Fibroblast of mammary gland (primary cell): ENCODE data around the gene SCCPDH.
"Not testable (repeated sequence)": the region's sequence is repeated elsewhere in the genome, so short reads cannot be mapped to it uniquely, and the experiment has no call there.

Experiments
- DNase-seq: peaks from one replicate; pipeline ENCODE4 v3.0.0-alpha.2; 2010; ENCODE audit warnings: low read depth
- H3K4me3 ChIP-seq: 2 replicates; pipeline ENCODE4 v1.5.1; 2011; ENCODE audit warnings: low read depth, mild to moderate bottlenecking, low read length, moderate library complexity; ENCODE audit not compliant: control insufficient read depth
- TF ChIP-seq, protein P1 (sequence below): conservative IDR thresholded peaks from 2 replicates; pipeline ENCODE4 v1.5.1; 2011; ENCODE audit warnings: low read depth, low read length, inconsistent platforms; ENCODE audit not compliant: control insufficient read depth, insufficient read depth

SCCPDH gene

DNA sequence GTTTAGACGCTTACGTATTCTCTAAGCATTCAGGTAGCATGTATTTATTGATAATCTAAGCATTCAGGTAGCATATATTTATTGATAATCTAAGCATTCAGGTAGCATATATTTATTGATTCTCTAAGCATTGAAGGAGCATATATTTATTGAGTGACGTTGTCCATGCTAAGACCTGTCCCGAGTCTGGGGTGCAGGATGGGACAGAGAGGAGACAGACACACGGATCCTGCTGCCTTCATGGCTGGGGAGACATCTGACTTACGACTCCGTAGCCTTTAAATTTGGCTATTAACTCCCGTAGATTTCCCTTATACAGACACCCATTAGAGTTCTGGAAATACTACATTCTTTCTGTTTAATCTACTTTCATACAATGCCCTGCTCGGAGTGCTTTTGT, 982 bp downstream of the SCCPDH start:
- no peak for DNase-seq
- TF ChIP-seq, protein P1, sequence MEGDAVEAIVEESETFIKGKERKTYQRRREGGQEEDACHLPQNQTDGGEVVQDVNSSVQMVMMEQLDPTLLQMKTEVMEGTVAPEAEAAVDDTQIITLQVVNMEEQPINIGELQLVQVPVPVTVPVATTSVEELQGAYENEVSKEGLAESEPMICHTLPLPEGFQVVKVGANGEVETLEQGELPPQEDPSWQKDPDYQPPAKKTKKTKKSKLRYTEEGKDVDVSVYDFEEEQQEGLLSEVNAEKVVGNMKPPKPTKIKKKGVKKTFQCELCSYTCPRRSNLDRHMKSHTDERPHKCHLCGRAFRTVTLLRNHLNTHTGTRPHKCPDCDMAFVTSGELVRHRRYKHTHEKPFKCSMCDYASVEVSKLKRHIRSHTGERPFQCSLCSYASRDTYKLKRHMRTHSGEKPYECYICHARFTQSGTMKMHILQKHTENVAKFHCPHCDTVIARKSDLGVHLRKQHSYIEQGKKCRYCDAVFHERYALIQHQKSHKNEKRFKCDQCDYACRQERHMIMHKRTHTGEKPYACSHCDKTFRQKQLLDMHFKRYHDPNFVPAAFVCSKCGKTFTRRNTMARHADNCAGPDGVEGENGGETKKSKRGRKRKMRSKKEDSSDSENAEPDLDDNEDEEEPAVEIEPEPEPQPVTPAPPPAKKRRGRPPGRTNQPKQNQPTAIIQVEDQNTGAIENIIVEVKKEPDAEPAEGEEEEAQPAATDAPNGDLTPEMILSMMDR: no peak
- peak overlapping the region; percentile 78 for H3K4me3 ChIP-seq

DNA sequence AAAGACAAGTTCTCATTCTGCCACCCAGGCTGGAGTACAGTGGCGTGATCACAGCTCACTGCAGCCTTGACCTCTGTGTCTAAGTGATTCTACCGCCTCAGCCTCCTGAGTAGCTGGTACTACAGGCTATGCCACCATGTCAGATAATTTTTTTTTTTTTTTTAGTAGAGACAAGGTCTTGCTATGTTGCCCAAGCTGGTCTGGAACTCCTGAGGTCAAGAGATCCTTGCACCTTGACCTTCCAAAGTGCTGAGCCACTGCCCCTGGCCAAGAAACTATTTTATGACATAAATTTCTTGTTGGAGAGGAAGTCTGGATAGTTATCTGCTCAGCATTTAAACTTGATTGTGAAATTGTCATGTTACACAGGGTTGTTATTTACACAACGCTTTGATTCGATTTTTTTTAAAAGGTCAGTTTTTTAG, 2.1 kb downstream of the SCCPDH start:
- no peak overlapping the region for H3K4me3 ChIP-seq
- no peak for DNase-seq
- TF ChIP-seq, protein P1: no peak

DNA sequence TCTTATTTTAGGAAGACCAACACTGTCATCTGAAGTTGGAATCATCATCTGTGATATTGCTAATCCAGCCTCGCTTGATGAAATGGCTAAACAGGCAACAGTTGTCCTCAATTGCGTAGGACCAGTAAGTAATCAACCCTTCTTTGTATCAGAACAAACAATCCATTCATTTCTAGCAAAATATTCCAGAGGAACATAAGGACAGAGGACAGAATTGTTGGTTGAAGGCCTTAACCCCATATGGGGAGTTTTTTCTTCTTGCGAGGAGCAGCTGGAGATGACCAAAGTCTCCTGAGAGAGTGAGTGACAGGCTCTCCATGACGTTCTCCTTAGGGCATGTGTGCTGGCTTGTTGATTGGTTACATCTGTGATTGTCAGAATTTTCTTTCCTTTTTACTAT, 2.7 kb downstream of the SCCPDH start:
- TF ChIP-seq, protein P1: no peak
- DNase-seq: no peak
- no peak overlapping the region for H3K4me3 ChIP-seq

DNA sequence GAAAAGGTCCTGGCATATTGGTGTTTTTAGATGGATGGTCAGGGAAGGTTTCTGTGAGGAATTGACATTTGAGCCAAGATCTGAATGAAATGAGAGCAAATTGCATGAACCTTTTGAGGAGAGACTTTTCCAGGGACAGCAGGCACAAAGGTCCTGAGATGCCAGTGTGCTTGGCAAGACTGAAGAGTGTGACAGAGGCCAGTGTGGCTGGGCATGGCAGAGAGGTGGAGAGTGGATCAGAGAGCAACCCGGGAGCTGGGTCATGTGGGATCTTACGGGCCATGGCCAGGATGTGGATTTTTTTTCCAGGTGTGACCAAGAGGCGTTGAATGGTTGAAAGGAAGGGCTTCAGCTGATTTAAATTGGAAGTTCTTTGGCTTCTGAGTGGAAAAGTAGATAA, 3.4 kb downstream of the SCCPDH start:
- TF ChIP-seq, protein P1: no peak
- no peak overlapping the region for H3K4me3 ChIP-seq
- DNase-seq: no peak

DNA sequence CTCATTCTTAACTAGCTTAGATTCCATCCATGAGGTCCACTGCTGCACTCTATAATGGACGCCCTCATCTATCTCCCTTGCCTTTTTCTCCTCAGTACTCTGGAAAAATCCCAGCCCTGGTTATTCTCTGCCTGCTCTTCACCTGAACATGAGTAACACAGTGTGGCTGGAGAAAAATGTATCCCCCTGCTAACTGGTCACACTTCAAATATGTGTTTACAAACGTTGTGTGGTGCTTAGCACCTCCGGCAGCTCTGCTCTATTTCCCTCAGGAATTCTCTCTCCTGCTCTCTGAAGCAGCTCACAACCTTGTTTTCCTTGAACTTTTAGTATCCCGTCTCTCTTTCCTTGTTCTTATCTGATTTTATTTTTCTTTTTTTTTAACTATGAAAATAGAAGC, 4.1 kb downstream of the SCCPDH start:
- no peak for DNase-seq
- no peak overlapping the region for H3K4me3 ChIP-seq
- TF ChIP-seq, protein P1: no peak

DNA sequence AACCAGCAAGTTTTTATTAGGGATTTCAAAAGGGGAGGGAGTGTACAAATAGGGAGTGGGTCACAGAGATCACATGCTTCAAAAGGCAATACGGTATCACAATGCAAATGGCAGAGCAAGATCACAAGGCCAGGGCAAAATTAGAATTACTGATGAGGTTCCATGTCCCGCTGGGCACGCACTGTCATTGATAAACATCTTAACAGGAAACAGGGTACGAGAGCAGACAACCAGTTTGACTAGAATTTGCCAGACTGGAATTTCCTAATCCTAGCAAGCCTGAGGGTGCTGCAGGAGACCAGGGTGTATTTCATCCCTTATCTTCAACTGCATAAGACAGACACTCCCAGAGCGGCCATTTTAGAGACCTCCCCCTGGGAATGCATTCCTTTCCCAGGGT, 4.8 kb downstream of the SCCPDH start:
- DNase-seq, H3K4me3 ChIP-seq: not testable (repeated sequence)

DNA sequence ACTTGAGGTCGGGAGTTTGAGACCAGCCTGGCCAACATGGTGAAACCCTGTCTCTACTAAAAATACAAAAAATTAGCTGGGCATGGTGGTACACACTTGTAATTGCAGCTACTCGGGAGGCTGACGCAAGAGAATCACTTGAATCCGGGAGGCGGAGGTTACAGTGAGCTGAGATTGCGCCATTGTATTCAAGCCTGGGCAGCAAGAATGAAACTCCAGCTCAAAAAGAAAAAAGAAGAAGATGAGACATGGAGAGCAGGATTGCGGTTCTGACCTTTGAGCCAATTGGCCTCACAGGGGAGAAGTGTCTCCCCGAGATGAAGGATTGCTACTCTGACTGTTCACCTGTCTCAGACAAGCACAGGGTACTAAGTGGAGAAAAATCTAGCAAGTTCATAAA, 6.6 kb downstream of the SCCPDH start:
- H3K4me3 ChIP-seq: no peak overlapping the region
- TF ChIP-seq, protein P1: no peak
- no peak for DNase-seq

DNA sequence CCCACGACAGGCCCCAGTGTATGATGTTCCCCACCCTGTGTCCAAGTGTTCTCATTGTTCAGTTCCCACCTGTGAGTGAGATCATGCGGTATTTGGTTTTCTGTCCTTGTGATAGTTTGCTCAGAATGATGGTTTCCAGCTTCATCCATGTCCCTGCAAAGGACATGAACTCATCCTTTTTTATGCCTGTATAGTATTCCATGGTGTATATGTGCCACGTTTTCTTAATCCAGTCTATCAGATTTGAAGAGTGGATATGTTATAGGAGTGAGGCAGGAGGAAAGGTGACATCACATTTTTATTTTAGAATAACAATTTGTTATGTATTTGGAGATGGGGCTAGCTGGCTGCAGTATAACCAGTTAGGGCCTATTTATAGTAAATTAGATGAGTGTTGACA, 7.7 kb downstream of the SCCPDH start:
- DNase-seq, H3K4me3 ChIP-seq: not testable (repeated sequence)
